H1 (cell line): ENCODE data around the gene SYT14. TPM values are rescaled to one million over a fixed set of nuclear protein-coding genes. Genes with fewer than 3 reads are reported as not detected.

ENCODE experiments used
- CTCF ChIA-PET: fragments of 300-600 bp; sonication (Branson Sonifier 250); formaldehyde crosslinking; loops from one replicate; lab custom pipeline; 2021; ENCODE audit not compliant: partially characterized antibody; lab: Charles Lee
- POLR2A ChIA-PET: fragments of 300-600 bp; sonication (Branson Sonifier 250); formaldehyde crosslinking; loops from one replicate; lab custom pipeline; 2021; ENCODE audit warnings: inconsistent platforms; ENCODE audit not compliant: partially characterized antibody; lab: Charles Lee
- DNase-seq, 2 experiments: peaks; one replicate each; pipeline versions ENCODE4 v3.0.0 to v3.0.0-alpha.2; 2010 to 2022; ENCODE audit warnings: low spot score in 2 of 2, low read depth in 1 of 2, mixed read lengths in 1 of 2
- FAIRE-seq: peaks from 2 replicates; lab custom pipeline; 2011; peaks lifted over from hg19 to GRCh38; lab: Jason Lieb, UNC
- H2AFZ ChIP-seq: 2 replicates; pipeline ENCODE4 v1.8.1; 2012; ENCODE audit warnings: low read length, inconsistent platforms
- H2AK5ac ChIP-seq: 2 replicates; pipeline ENCODE4 v1.6.1; 2013; ENCODE audit warnings: low read depth, low read length
- H2BK120ac ChIP-seq: replicated peaks from 2 replicates; pipeline ENCODE3; 2013; ENCODE audit warnings: low read depth, low read length, inconsistent platforms
- H2BK12ac ChIP-seq: 2 replicates; pipeline ENCODE4 v1.6.1; 2013; ENCODE audit warnings: low read depth, low read length
- H2BK15ac ChIP-seq: 2 replicates; pipeline ENCODE4 v1.6.1; 2013; ENCODE audit warnings: low read length
- H2BK20ac ChIP-seq: 2 replicates; pipeline ENCODE4 v1.6.1; 2013; ENCODE audit warnings: low read length
- H2BK5ac ChIP-seq: 2 replicates; pipeline ENCODE4 v1.6.1; 2013; ENCODE audit warnings: low read depth, low read length
- H3K14ac ChIP-seq: 2 replicates; pipeline ENCODE4 v1.6.1; 2013; ENCODE audit warnings: inconsistent platforms; ENCODE audit not compliant: insufficient read length
- H3K18ac ChIP-seq: 2 replicates; pipeline ENCODE4 v1.6.1; 2013; ENCODE audit warnings: low read length; ENCODE audit errors: extremely low read depth
- H3K23ac ChIP-seq: 2 replicates; pipeline ENCODE4 v1.6.1; 2013; ENCODE audit warnings: inconsistent platforms; ENCODE audit not compliant: insufficient read length
- H3K23me2 ChIP-seq: 2 replicates; pipeline ENCODE4 v1.6.1; 2013; ENCODE audit warnings: low read depth, low read length
- H3K27ac ChIP-seq: 2 replicates; pipeline ENCODE4 v1.6.1; 2011; ENCODE audit warnings: low read depth, low read length, inconsistent platforms
- H3K27me3 ChIP-seq, 4 experiments: replicated peaks in 1 of 4; 1 replicate in 1 of 4; 2 replicates in 3 of 4; pipeline versions ENCODE4 v1.6.1 to v1.8.1; 2011 to 2013; ENCODE audit warnings: low read length in 3 of 4, mild to moderate bottlenecking in 3 of 4, inconsistent platforms in 2 of 4, mixed read lengths in 2 of 4, moderate library complexity in 1 of 4; ENCODE audit not compliant: control insufficient read depth in 3 of 4, insufficient read depth in 3 of 4; ENCODE audit errors: extremely low read depth in 1 of 4
- H3K36me3 ChIP-seq, 4 experiments: 2 replicates each; pipeline versions ENCODE4 v1.6.1 to v1.8.1; 2011 to 2013; ENCODE audit warnings: mild to moderate bottlenecking in 4 of 4, low read length in 3 of 4, moderate library complexity in 2 of 4, control low read depth in 1 of 4, inconsistent platforms in 1 of 4; ENCODE audit not compliant: insufficient read depth in 4 of 4, control insufficient read depth in 2 of 4
- H3K4ac ChIP-seq: replicated peaks from 2 replicates; pipeline ENCODE3; 2013; ENCODE audit warnings: low read length, low read depth, mixed read lengths, inconsistent platforms; ENCODE audit not compliant: insufficient read length
- H3K4me1 ChIP-seq, 4 experiments: replicated peaks in 1 of 4; 1 replicate in 1 of 4; 2 replicates in 3 of 4; pipeline versions ENCODE4 v1.6.1 to v1.8.1; 2011 to 2013; ENCODE audit warnings: low read length in 3 of 4, inconsistent platforms in 2 of 4, mixed read lengths in 1 of 4; ENCODE audit not compliant: insufficient read depth in 4 of 4, control insufficient read depth in 3 of 4
- H3K4me2 ChIP-seq, 2 experiments: 2 replicates each; pipeline versions ENCODE4 v1.6.1 to v1.8.1; 2011 to 2013; ENCODE audit warnings: low read depth in 2 of 2, low read length in 2 of 2, control low read depth in 1 of 2, inconsistent platforms in 1 of 2, mild to moderate bottlenecking in 1 of 2; ENCODE audit not compliant: insufficient read depth in 1 of 2
- H3K4me3 ChIP-seq, 4 experiments: fragments of 200-600, 300-600 bp in 1 of 4; sonication (generic), shearing (Covaris generic), sonication (Bioruptor Twin) in 1 of 4; 2 replicates each; pipeline versions ENCODE4 v1.5.1 to v1.8.1; 2011 to 2016; ENCODE audit warnings: low read length in 4 of 4, low read depth in 3 of 4, control low read depth in 2 of 4, inconsistent platforms in 2 of 4, mild to moderate bottlenecking in 2 of 4, mixed read lengths in 1 of 4, moderate library complexity in 1 of 4; ENCODE audit not compliant: insufficient read depth in 2 of 4; ENCODE audit errors: extremely low read depth in 1 of 4
- H3K56ac ChIP-seq: replicated peaks from 2 replicates; pipeline ENCODE3; 2013; ENCODE audit warnings: low read depth, mild to moderate bottlenecking, mixed read lengths, low read length, inconsistent platforms; ENCODE audit not compliant: insufficient read length
- H3K79me1 ChIP-seq: 2 replicates; pipeline ENCODE4 v1.6.1; 2013; ENCODE audit warnings: low read depth, low read length, control low read depth
- H3K79me2 ChIP-seq, 2 experiments: 2 replicates each; pipeline versions ENCODE4 v1.6.1 to v1.8.1; 2012 to 2013; ENCODE audit warnings: low read length in 2 of 2, mild to moderate bottlenecking in 2 of 2, inconsistent platforms in 1 of 2; ENCODE audit not compliant: insufficient read depth in 2 of 2, control insufficient read depth in 1 of 2
- H3K9ac ChIP-seq, 4 experiments: replicated peaks in 1 of 4; 1 replicate in 1 of 4; 2 replicates in 3 of 4; pipeline versions ENCODE4 v1.6.1 to v1.8.1; 2011 to 2013; ENCODE audit warnings: low read depth in 3 of 4, low read length in 3 of 4, control low read depth in 2 of 4, mild to moderate bottlenecking in 2 of 4, moderate library complexity in 2 of 4, inconsistent platforms in 1 of 4; ENCODE audit errors: extremely low read depth in 1 of 4
- H3K9me3 ChIP-seq, 2 experiments: 2 replicates each; pipeline versions ENCODE4 v1.6.1 to v1.8.1; 2012 to 2013; ENCODE audit warnings: mild to moderate bottlenecking in 2 of 2, moderate library complexity in 2 of 2, control low read depth in 1 of 2, inconsistent platforms in 1 of 2, low read depth in 1 of 2, low read length in 1 of 2, mixed read lengths in 1 of 2; ENCODE audit not compliant: insufficient read depth in 2 of 2
- H4K20me1 ChIP-seq, 2 experiments: replicated peaks in 1 of 2; 2 replicates each; pipeline versions ENCODE3 to v1.8.1; 2011 to 2013; ENCODE audit warnings: inconsistent platforms in 2 of 2, low read length in 2 of 2, mild to moderate bottlenecking in 1 of 2; ENCODE audit not compliant: insufficient read depth in 2 of 2, control insufficient read depth in 1 of 2
- H4K5ac ChIP-seq: 2 replicates; pipeline ENCODE4 v1.6.1; 2013; ENCODE audit warnings: low read length, low read depth, mixed read lengths, inconsistent platforms; ENCODE audit not compliant: insufficient read length
- H4K8ac ChIP-seq: 2 replicates; pipeline ENCODE4 v1.8.0; 2013; ENCODE audit warnings: mild to moderate bottlenecking, moderate library complexity, low read length, inconsistent platforms; ENCODE audit not compliant: insufficient read depth; ENCODE audit errors: extremely low read depth
- H4K91ac ChIP-seq: replicated peaks from 2 replicates; pipeline ENCODE3; 2013; ENCODE audit warnings: low read length, mixed read lengths, inconsistent platforms; ENCODE audit not compliant: insufficient read length
- CBX5 ChIP-seq: fragments of 300-800, 300-1000 bp; sonication (generic); IDR thresholded peaks from 2 replicates; pipeline ENCODE4 v1.7.1; 2016; ENCODE audit warnings: antibody characterized with exemption, low read length, low read depth
- CTCF ChIP-seq, 3 experiments: IDR thresholded peaks; 1 replicate in 2 of 3; 2 replicates in 1 of 3; pipeline versions ENCODE4 v1.5.1 to v1.6.1; 2011; ENCODE audit warnings: low read length in 3 of 3, mild to moderate bottlenecking in 3 of 3, inconsistent platforms in 2 of 3, low read depth in 1 of 3, moderate library complexity in 1 of 3; ENCODE audit not compliant: insufficient read depth in 1 of 3; ENCODE audit errors: control extremely low read depth in 1 of 3
- GABPA ChIP-seq: IDR thresholded peaks from 2 replicates; pipeline ENCODE4 v1.6.1; 2011; ENCODE audit warnings: mild to moderate bottlenecking, low read length, moderate library complexity, borderline replicate concordance; ENCODE audit not compliant: insufficient read depth
- HDAC2 ChIP-seq, 2 experiments: fragments of 300-600 bp in 1 of 2; sonication (generic) in 1 of 2; IDR thresholded peaks; 2 replicates each; pipeline ENCODE4 v1.6.1; 2011 to 2012; ENCODE audit warnings: low read depth in 2 of 2, low read length in 2 of 2, mild to moderate bottlenecking in 2 of 2, moderate library complexity in 2 of 2, borderline replicate concordance in 1 of 2, inconsistent platforms in 1 of 2
- KDM4A ChIP-seq: IDR thresholded peaks from one replicate; pipeline ENCODE4 v1.7.1; 2012; ENCODE audit warnings: low read depth, mild to moderate bottlenecking, moderate library complexity, low read length, inconsistent platforms; ENCODE audit not compliant: severe bottlenecking
- KDM5A ChIP-seq: fragments of 200-600 bp; IDR thresholded peaks from 2 replicates; pipeline ENCODE4 v1.7.1; 2012; ENCODE audit warnings: mild to moderate bottlenecking, low read length, inconsistent platforms, mixed read lengths
- MAFK ChIP-seq: IDR thresholded peaks from 2 replicates; pipeline ENCODE4 v1.6.1; 2012; ENCODE audit warnings: low read depth, mild to moderate bottlenecking, improper control_type of control experiment, low read length
- MAX ChIP-seq: IDR thresholded peaks from 2 replicates; pipeline ENCODE4 v1.6.1; 2012; ENCODE audit warnings: inconsistent platforms
- POU5F1 ChIP-seq: IDR thresholded peaks from 2 replicates; pipeline ENCODE4 v1.6.1; 2011; ENCODE audit warnings: low read depth, mild to moderate bottlenecking, low read length, moderate library complexity
- TBP ChIP-seq: IDR thresholded peaks from 2 replicates; pipeline ENCODE4 v1.6.1; 2011; ENCODE audit warnings: low read depth, low read length, improper control_type of control experiment
- WGBS, 2 experiments: shearing (Covaris generic) in 1 of 2; methylation state at CpG; one replicate each; pipeline versions ENCODE4 v1.1.6 to v1.1.7; 2013 to 2015; ENCODE audit warnings: low lambda C conversion rate in 2 of 2, mixed read lengths in 2 of 2, inconsistent platforms in 1 of 2, low coverage in 1 of 2, missing lambda C conversion rate in 1 of 2; ENCODE audit not compliant: insufficient replicate concordance in 2 of 2, insufficient coverage in 1 of 2, insufficient read length in 1 of 2; ENCODE audit errors: extremely low coverage in 1 of 2, missing lambda C conversion rate in 1 of 2; 5-methylcytosine and 5-hydroxymethylcytosine counted together
- polyA plus RNA-seq, 7 experiments: library from polyadenylated mRNA; depleted of rRNA in 3 of 7; stranded (reverse) in 5 of 7; unstranded in 2 of 7; fragments of >200 nt in 5 of 7; fragments of 200-250 nt in 2 of 7; gene quantifications; 1 replicate in 5 of 7; 2 replicates in 1 of 7; 4 replicates in 1 of 7; pipeline versions ENCODE4 v1.2.1 to v1.2.3, GENCODE V29; 2011 to 2013; ENCODE audit warnings: missing spikeins in 2 of 7, mixed read lengths in 2 of 7
- total RNA-seq: library from RNA; stranded (reverse); fragmentation: NEBNext Ultra II Directional; extraction: Animal tissue kit (Norgen Biotek cat#: 25700); gene quantifications from 2 replicates; pipeline ENCODE4 v1.2.1, GENCODE V29; 2021

The SYT14 gene
- total and polyA plus RNA-seq, 2 of the 8 experiments (the other 6 are each of a cell fraction or from before 2014, with no cell fraction given): 2.3 to 18.4 TPM

GRCh38 chr1:210098356-210098755 is 160.3 kb downstream of the SYT14 start:
- Histone ChIP-seq H3K4me1 (no peaks in the 10 kb centered on the region), H3K27ac (no peak overlapping the region), H2AFZ (no peak overlapping the region), H2BK5ac (no peak overlapping the region), H2BK120ac (no peak overlapping the region), H4K91ac (no peak overlapping the region), H2BK15ac (no peak overlapping the region), H3K23ac (no peak overlapping the region), H3K27me3 (no peaks in the 10 kb centered on the region), H3K79me2 (no peaks in the 10 kb centered on the region), H4K20me1 (no peaks in the 10 kb centered on the region), H4K8ac (no peak overlapping the region), H3K4me2 (no peak overlapping the region), H2BK12ac (no peak overlapping the region), H3K56ac (no peak overlapping the region), H3K4me3 (no peak overlapping the region), H3K4ac (no peak overlapping the region), H4K5ac (no peak overlapping the region), H3K79me1 (no peaks in the 10 kb centered on the region), H2AK5ac (no peak overlapping the region), H3K23me2 (no peaks in the 10 kb centered on the region), H3K9ac (no peak overlapping the region), H3K18ac (no peak overlapping the region), H3K14ac (no peak overlapping the region), H3K36me3 (peaks cover 0 to 3% (median 0%) of the 10 kb centered on the region in 4 experiments; a peak in 1 of 8 replicates), H3K9me3 (peaks cover 0 to 6% of the 10 kb centered on the region in 2 experiments; a peak in 1 of 4 replicates), H2BK20ac (no peak overlapping the region)
- WGBS, 2 experiments: 65% methylated on average over 3 of the region's 3 CpGs; no CpG with 5 or more reads in 1 of the 2 experiments
- no peak for FAIRE-seq
- TF ChIP-seq TBP: no peak
- no peak for TF ChIP-seq HDAC2 (IDR thresholded peaks at IDR 0.05; ENCODE audit: borderline replicate concordance in 1 of 2, low read depth in 2 of 2, low read length in 2 of 2)
- no peak for TF ChIP-seq CTCF (IDR thresholded peaks at IDR 0.05; ENCODE audit: control extremely low read depth in 1 of 3, insufficient read depth in 1 of 3, low read depth in 1 of 3, low read length in 3 of 3)
- TF ChIP-seq POU5F1: no peak
- TF ChIP-seq KDM5A: no peak
- no peak for TF ChIP-seq KDM4A
- no peak for TF ChIP-seq MAFK
- no peak for TF ChIP-seq GABPA
- TF ChIP-seq CBX5: no peak
- no peak for TF ChIP-seq MAX
- ChIA-PET CTCF (interaction anchor here (0.9 kb wide), 1 partner anchor 212 kb away, joined by 4 read pairs; no protein-coding TSS in a partner anchor), POLR2A (interaction anchor here (0.6 kb wide), 1 partner anchor 265 kb away, joined by 3 read pairs; no protein-coding TSS in a partner anchor)
- DNase-seq: no peak
